ENCODE data around the gene LDLRAD1. TPM values are rescaled to one million over a fixed set of nuclear protein-coding genes. Genes with fewer than 3 reads are reported as not detected.
"Not testable (repeated sequence)": the region's sequence is repeated elsewhere in the genome, so short reads cannot be mapped to it uniquely, and the experiment has no call there.

LDLRAD1 gene
- total RNA-seq, 1 experiment from 2014 or later, result 0.30 TPM

GRCh38 chr1:53969323-53969722 is 48.7 kb downstream of the LDLRAD1 start:
- H3K9me2 ChIP-seq (ENCODE audit: insufficient read depth); RAD21 ChIA-PET (ENCODE audit: low non-redundant PET in 1 of 2, low total read pairs in 2 of 2, uncharacterized antibody in 2 of 2, unreplicated experiment in 2 of 2); H4K20me1 ChIP-seq (ENCODE audit: insufficient read depth); ATAC-seq; H3K9ac ChIP-seq (ENCODE audit: low read length); H3K27ac ChIP-seq (ENCODE audit: low read depth, low read length); DNase-seq (ENCODE audit: low read depth, low spot score); H3K79me2 ChIP-seq (ENCODE audit: insufficient read depth, low read length); CTCF ChIA-PET; BruUV-seq (replicated peaks); POLR2A ChIA-PET; intact Hi-C loops (cut with micrococcal nuclease); H3K4me3 ChIP-seq (replicated peaks in 1 of 2; ENCODE audit: low read depth in 1 of 2, low read length in 2 of 2); H3K4me1 ChIP-seq (ENCODE audit: control insufficient read depth in 1 of 2, insufficient read depth in 2 of 2, low read length in 2 of 2); H2AFZ ChIP-seq (ENCODE audit: low read depth, low read length, poor library complexity, severe bottlenecking); H3K27me3 ChIP-seq (ENCODE audit: insufficient read depth, low read length); H3K4me2 ChIP-seq (ENCODE audit: low read length); H3K9me3 ChIP-seq (ENCODE audit: control insufficient read depth in 1 of 2, insufficient read depth in 1 of 2, low read depth in 1 of 2, low read length in 2 of 2): not testable (repeated sequence)
- peaks cover 33 to 40% of the 10 kb centered on the region in 2 experiments; a peak in 3 of 4 replicates for H3K36me3 ChIP-seq (ENCODE audit: control insufficient read depth in 1 of 2, insufficient read depth in 2 of 2, low read length in 2 of 2)

GRCh38 chr1:53968125-53968513 is 49.9 kb downstream of the LDLRAD1 start:
- Histone ChIP-seq H3K9me2 (ENCODE audit: insufficient read depth) (no peaks in the 10 kb centered on the region), H3K4me3 (replicated peaks in 1 of 2; ENCODE audit: low read depth in 1 of 2, low read length in 2 of 2) (no peak overlapping the region), H3K27me3 (ENCODE audit: insufficient read depth, low read length) (no peaks in the 10 kb centered on the region), H3K27ac (ENCODE audit: low read depth, low read length) (no peak overlapping the region), H2AFZ (ENCODE audit: low read depth, low read length, poor library complexity, severe bottlenecking) (no peak overlapping the region), H3K36me3 (ENCODE audit: control insufficient read depth in 1 of 2, insufficient read depth in 2 of 2, low read length in 2 of 2) (peaks cover 37 to 51% of the 10 kb centered on the region in 2 experiments; a peak in 3 of 4 replicates), H3K4me2 (ENCODE audit: low read length) (no peak overlapping the region), H3K9me3 (ENCODE audit: control insufficient read depth in 1 of 2, insufficient read depth in 1 of 2, low read depth in 1 of 2, low read length in 2 of 2) (no peaks in the 10 kb centered on the region), H3K4me1 (ENCODE audit: control insufficient read depth in 1 of 2, insufficient read depth in 2 of 2, low read length in 2 of 2) (no peaks in the 10 kb centered on the region), H3K9ac (ENCODE audit: low read length) (no peak overlapping the region), H3K79me2 (ENCODE audit: insufficient read depth, low read length) (no peaks in the 10 kb centered on the region), H4K20me1 (ENCODE audit: insufficient read depth) (no peaks in the 10 kb centered on the region)
- BruUV-seq (replicated peaks), result no TSS peak
- intact Hi-C loops (cut with micrococcal nuclease), result no loop called here
- POLR2A ChIA-PET, result no interaction called here
- ATAC-seq, result no peak
- TF ChIP-seq ELF1 (IDR thresholded peaks at IDR 0.05; ENCODE audit: borderline replicate concordance, low read depth) (no peak), REST (IDR thresholded peaks at IDR 0.05; ENCODE audit: low read depth) (no peak), EZH2 (IDR thresholded peaks at IDR 0.05) (no peak), RAD21 (IDR thresholded peaks at IDR 0.05; ENCODE audit: low read depth) (no peak), ZNF274 (IDR thresholded peaks at IDR 0.05; ENCODE audit: low read depth, low read length) (no peak), FOSL1 (IDR thresholded peaks at IDR 0.05; ENCODE audit: low read depth) (no peak), EZH2phosphoT487 (IDR thresholded peaks at IDR 0.05; ENCODE audit: borderline replicate concordance) (no peak), ATF3 (IDR thresholded peaks at IDR 0.05) (no peak), CBX3 (IDR thresholded peaks at IDR 0.05; ENCODE audit: low read depth) (no peak), ZBTB33 (IDR thresholded peaks at IDR 0.05; ENCODE audit: extremely low read depth, insufficient replicate concordance, low read length) (no peak), POLR2AphosphoS5 (IDR thresholded peaks at IDR 0.05; ENCODE audit: low read depth, low read length) (no peak), CEBPB (IDR thresholded peaks at IDR 0.05; ENCODE audit: low read depth) (no peak), SRF (IDR thresholded peaks at IDR 0.05; ENCODE audit: low read depth) (no peak)
- RAD21 ChIA-PET (ENCODE audit: low non-redundant PET in 1 of 2, low total read pairs in 2 of 2, uncharacterized antibody in 2 of 2, unreplicated experiment in 2 of 2), result no interaction called here
- DNase-seq (ENCODE audit: low read depth, low spot score), result no peak
- CTCF ChIA-PET, result interaction anchor here (1.7 kb wide), 1 partner anchor 9 kb away, joined by 5 read pairs; no protein-coding TSS in a partner anchor

All from HCT116 (cell line).